ENCODE data around the gene CACNB2.

CACNB2 gene

GRCh38 chr10:18350340-18350739 lies 210.1 kb downstream of the CACNB2 start:
- no peak for DNase-seq

DNA sequence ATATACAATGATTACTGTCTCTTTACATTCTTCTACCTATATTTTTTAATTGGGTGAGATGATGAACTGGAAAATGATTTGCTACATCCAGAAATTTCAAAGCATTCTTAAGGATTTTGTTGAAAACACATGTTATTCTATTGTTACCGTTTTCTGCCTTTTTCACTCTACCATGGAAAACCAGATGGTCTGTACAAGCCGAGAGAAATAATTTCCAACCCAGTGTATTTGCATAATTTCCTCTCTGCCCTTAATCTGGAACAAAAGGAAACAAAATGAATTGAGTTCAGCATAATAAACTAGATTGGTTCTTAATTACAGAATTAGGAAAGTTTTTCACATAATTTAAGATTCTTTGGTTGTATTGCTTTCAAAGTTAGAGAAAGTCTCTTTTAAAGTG lies 211.2 kb downstream of the CACNB2 start:
- DNase-seq = no peak

DNA sequence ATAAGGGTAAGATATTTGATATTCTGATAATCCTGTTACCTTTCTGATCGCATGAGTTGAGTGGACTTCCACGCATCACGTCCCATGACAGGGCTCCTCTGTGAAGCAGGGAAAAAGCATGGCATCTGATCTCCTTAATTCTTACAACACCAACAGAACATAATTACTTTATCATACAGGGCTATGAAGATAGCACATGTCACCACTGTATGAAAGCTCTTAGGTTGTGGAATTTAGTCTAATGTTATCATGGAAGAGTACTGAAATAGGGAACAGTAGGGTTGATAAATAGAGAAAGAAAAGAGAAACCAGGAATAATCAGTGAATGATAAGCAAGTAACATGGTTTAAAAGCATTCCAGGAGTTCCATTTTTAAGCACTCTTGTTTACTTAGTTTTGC lies 212.0 kb downstream of the CACNB2 start:
- DNase-seq = no peak

DNA sequence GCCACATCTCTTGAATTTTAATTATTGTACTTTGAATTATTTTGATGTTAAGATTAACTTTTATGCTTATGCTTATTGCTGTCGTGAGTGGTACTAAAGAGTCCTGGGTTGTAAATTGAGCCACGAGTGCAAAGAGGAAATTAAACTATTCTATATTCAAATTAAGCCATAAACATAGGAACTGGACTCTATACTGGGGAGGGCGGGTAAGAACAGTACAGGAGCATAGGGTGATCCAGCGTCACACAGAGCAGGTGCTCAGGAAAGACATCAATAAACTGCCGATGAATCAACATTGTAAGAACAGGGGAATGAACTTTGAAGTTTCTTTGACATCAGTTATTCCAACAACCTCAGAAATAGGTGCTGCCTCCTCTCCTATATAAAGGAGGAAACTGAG lies 219.6 kb downstream of the CACNB2 start:
- no peak for DNase-seq

DNA sequence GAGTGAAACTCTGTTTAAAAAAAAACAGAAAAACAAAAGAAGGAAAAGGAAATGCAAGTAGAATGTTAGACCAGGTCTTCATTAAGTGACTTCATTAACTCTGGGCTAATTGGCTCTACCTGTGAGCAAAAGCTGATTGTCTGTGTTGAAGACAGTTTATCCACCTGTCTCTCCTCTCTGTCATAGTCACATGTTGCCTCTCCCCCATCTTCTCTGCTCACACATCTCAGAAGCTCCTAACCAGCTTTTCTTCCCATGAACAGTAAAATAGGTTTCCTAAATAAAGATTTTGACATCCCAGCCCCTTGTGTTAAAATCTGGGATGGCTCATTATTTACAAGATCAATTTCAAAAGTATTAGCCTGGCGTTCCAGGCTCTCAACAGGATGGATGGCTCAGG lies 222.7 kb downstream of the CACNB2 start:
- DNase-seq = no peak

DNA sequence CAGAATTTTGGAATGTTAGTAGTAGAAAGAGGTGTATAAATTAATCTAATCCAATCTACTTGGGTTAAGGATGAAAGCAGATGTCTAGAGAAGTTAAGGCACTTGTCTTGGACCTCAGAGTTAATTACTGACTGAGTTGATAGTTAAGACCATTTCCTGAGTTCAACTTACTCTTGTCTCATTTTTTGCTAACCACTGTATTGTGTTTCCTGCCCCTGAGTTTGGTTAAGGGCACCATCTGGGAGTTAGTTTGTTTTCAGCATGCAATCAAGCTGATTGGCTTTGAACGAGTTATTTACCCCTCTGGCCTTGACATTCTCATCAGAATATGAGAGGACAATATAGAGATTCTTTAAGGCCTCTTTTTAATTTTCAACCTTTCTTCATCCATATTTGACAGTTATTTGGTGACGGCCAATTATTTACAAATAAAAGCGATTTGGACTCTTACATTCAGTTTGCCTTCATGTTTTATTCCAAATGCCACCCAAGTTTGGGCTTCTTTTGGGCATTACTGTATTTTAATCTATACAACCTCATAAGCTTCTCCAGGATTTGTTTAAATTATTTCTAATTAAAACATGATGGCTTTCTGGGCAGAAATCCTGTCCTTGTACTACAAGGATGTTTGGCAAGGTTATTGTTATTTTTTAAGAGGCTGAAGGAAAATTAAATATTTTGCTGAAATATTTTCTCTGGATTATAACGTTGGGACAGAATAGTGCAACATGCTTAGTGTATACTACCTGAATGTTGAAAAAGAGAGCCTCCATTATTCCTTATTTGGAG lies 225.0 kb downstream of the CACNB2 start:
- DNase-seq = no peak

GRCh38 chr10:18367840-18368239 lies 227.6 kb downstream of the CACNB2 start:
- DNase-seq = no peak

- no peak for DNase-seq
Observed at GRCh38 chr10:18368273-18368672, 228.0 kb downstream of the CACNB2 start.

GRCh38 chr10:18368682-18369081 lies 228.5 kb downstream of the CACNB2 start:
- DNase-seq = no peak

DNA sequence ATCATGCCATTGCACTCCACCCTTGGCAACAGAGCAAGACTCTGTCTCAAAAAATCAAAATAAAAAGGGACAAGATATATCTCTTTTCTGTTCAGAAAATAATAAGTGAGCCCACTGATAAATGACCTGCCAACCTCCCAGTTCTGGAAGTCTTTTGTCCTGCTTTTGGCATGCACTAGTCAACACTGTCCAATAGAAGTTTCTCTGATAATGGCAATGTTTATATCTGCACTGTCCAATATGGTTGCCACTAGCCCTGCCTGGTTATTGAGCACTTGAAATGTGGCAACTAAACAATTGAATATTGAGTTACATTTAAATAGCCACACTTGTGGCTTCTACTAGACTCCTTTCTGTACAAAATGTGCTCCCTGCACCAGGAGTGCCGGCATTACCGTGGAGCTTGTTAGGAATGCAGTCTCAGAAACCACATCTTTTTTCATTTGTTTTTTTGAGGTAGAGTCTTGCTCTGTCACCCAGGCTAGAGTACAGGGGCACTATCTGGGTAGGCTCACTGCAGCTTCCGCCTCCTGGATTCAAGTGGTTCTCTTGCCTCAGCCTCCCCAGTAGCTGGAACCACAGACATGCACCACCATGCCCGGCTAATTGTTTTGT lies 229.7 kb downstream of the CACNB2 start:
- no peak for DNase-seq

DNA sequence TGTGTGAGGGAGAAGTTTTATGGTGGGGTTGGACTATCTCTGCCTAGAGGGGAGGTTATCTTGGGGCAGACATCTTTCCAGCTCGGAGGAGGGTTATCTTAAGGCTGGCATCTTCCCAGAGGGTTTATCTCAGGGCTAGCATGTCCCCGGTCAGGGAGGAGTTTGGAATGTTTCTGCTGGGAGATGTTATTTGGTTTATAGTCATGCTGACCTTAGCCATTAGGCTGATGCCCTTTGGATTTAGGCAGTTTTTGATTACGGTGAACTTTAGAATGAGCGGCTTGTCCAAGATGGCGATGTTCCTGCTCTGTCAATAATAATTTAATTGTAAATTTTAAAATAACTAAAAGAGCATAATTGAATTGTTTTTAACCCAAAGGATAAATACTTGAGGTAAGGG lies 236.4 kb downstream of the CACNB2 start:
- DNase-seq = no peak

GRCh38 chr10:18377898-18378297 lies 237.7 kb downstream of the CACNB2 start:
- no peak for DNase-seq

GRCh38 chr10:18378766-18379165 lies 238.5 kb downstream of the CACNB2 start:
- DNase-seq = no peak

GRCh38 chr10:18381679-18382078 lies 241.5 kb downstream of the CACNB2 start:
- no peak for DNase-seq

DNA sequence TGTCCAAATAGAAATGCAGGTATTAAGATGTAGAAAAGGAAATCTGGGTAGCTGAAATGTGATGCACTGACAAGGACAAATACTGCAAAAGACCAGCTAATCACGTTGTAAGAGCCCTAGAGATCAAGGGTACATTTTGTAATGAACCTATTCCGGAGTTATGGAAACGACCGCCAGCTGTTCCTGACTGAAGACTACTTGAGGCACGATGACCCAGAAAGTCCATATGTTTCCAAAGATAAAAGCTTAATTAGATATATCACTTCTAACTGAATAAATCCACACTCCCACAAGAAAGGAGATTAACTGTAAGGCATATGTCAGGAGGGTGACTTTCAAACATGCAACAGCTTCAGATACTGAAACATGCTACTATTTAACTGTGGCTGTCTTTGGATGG lies 257.7 kb downstream of the CACNB2 start:
- DNase-seq = no peak

- DNase-seq = no peak
Observed at GRCh38 chr10:18399158-18399557, 258.9 kb downstream of the CACNB2 start.

DNA sequence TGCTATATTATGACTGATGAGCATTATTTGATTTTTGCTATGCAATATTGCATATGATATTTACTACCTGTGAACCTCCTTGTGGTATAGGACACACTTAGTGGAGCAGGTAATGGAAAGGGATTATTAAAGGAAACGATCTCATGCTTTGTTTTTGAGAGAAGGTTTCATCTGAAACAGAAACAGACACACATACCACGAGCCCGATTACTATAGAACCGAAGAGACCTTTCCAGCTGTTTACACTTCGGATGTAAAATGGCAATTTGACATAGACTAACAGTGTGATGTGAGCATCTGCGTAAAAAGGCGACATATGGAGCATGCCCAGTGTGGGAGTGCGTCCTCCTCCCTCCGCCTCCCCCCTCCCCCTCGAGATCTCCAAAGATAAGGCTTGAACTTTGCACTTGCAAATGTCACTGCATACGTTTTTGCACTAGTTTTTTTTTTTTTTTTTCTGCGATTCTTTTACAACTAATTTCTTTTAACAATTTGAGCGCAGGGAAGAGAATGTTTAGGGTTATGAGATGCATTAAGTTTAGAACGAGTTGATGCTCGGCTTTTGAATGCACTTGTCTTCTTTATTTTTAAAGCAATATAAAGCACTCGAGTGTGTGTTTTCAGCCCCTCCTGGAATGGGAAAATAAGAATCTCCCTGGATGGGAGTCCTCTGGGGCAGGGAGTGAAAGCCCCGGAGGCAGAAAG lies 260.1 kb downstream of the CACNB2 start:
- DNase-seq = no peak

DNA sequence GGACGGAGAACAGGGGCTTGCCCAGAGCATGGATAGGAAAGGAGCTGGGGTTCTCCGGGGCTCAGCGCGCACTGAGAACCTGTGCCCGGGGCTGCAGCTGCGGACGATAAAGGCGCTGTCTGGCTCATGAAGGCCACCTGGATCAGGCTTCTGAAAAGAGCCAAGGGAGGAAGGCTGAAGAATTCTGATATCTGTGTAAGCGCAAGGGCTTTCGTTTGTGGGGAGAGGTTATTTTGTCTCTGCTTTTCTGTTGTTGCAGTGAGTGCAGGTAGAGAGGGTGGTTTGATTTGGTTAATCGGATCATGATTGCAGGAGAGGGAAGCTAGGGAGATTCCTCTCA lies 260.7 kb downstream of the CACNB2 start:
- no peak for DNase-seq

DNA sequence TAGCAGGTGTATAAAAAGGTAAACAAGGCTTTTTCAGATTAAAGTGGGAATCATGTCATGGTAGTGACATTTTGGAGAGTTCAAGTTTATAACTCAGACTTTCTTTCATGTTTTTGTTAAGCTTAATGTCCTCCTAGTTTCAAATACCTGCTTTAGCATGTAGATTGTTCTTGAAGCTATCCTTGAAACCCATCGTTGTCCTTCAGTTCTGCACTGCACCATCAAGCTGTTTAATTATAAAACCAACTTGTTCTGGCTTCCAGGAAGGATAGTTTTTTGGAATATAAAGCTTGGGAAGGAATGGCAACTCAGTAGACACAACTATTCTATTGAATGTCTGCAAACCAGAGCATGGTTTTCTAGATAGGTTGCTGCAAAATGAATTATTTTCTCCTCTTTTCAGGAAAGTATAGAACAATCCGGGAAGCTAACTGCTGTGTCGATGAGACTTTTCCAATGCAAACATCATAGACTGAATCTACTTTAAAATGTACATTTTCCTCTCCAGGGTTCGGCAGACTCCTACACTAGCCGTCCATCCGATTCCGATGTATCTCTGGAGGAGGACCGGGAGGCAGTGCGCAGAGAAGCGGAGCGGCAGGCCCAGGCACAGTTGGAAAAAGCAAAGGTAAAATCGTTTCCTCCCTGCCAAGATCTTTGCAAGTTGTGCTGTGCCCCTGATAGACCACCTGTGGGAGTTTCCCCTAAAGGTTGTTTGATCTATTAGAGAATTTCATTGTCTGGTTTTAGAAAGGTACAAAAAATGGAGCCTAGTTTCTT lies 261.4 kb downstream of the CACNB2 start:
- no peak for DNase-seq

GRCh38 chr10:18402853-18403252 lies 262.6 kb downstream of the CACNB2 start:
- no peak for DNase-seq

GRCh38 chr10:18404530-18404929 lies 264.3 kb downstream of the CACNB2 start:
- no peak for DNase-seq

- DNase-seq = no peak
Observed at GRCh38 chr10:18406136-18406535, 265.9 kb downstream of the CACNB2 start.

GRCh38 chr10:18409599-18410397 lies 269.6 kb downstream of the CACNB2 start:
- DNase-seq = no peak
